Thoracic aorta (tissue), 2 donors: ENCODE data around the gene NFIA. TPM values are rescaled to one million over a fixed set of nuclear protein-coding genes. Genes with fewer than 3 reads are reported as not detected.

Source experiments
- ATAC-seq: fragments of 150-250 bp; one replicate; pipeline ENCODE4 v1.8.0; 2017; ENCODE audit warnings: low read depth; ENCODE audit not compliant: insufficient number of reproducible peaks, low FRiP score
- DNase-seq: peaks from one replicate; pipeline ENCODE4 v3.0.0-alpha.2; 2020; ENCODE audit warnings: low spot score
- H3K27ac ChIP-seq, 2 donors: fragments of 200-600 bp; sonication (generic); 1 replicate in 1 of 2; 2 replicates in 1 of 2; pipeline ENCODE4 v1.5.1; 2016; ENCODE audit warnings: mild to moderate bottlenecking in 2 of 2, moderate library complexity in 2 of 2
- H3K27me3 ChIP-seq: fragments of 200-600 bp; sonication (generic); replicated peaks from 2 replicates; pipeline ENCODE4 v1.6.0; 2016; ENCODE audit warnings: mild to moderate bottlenecking; ENCODE audit not compliant: insufficient read depth
- H3K36me3 ChIP-seq: fragments of 200-600 bp; sonication (generic); one replicate; pipeline ENCODE4 v1.5.1; 2016
- H3K4me1 ChIP-seq, 2 donors: fragments of 200-600 bp; sonication (generic); 1 replicate in 1 of 2; 2 replicates in 1 of 2; pipeline versions ENCODE4 v1.5.1 to v1.6.0; 2016; ENCODE audit warnings: low read depth in 2 of 2, mild to moderate bottlenecking in 1 of 2; ENCODE audit not compliant: control insufficient read depth in 1 of 2
- H3K4me3 ChIP-seq: fragments of 200-600 bp; sonication (generic); 2 replicates; pipeline ENCODE4 v1.5.1; 2016; ENCODE audit warnings: mild to moderate bottlenecking
- H3K9me3 ChIP-seq: fragments of 200-600 bp; sonication (generic); 2 replicates; pipeline ENCODE4 v1.5.1; 2016
- total RNA-seq, 2 donors: library from RNA; depleted of rRNA; stranded (reverse); fragments of >200 nt; gene quantifications; one replicate each; pipeline versions ENCODE4 v1.1.0 to v1.2.3, GENCODE V29; 2016
- TF ChIP-seq, protein P1 (sequence below): fragments of 200-600 bp; sonication (generic); IDR thresholded peaks from one replicate; pipeline ENCODE4 v1.5.1; 2019; ENCODE audit warnings: antibody characterized with exemption

Gene NFIA
- total RNA-seq, 2 donors from 2014 or later: 99.8 to 118 TPM

DNA sequence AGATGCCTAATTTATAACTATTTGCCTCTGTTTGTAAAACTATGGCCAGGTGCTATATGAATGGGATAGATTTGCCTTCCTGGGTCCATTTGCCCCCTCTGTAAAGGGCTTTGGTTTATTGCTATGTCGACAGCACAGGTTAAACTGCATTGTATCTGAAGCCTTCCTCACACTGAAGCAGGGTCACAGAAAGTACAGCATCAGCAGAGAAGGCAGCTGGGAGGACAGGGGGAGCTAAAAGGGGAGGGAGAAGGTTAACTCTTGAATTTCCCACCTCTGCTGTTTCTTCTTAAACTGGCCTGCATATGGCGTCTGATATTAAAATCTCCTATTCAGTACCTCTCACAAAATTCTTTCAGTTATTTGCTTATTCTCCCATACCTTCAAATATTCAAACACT is 345.1 kb downstream of the NFIA start:
- no peak for DNase-seq
- Histone ChIP-seq H3K36me3 (no peaks in the 10 kb centered on the region), H3K9me3 (no peaks in the 10 kb centered on the region), H3K27me3 (no peaks in the 10 kb centered on the region), H3K27ac (no peak overlapping the region), H3K4me1 (peaks cover 0 to 8% of the 10 kb centered on the region in 2 donors), H3K4me3 (no peak overlapping the region)
- ATAC-seq: no peak
- TF ChIP-seq, protein P1, sequence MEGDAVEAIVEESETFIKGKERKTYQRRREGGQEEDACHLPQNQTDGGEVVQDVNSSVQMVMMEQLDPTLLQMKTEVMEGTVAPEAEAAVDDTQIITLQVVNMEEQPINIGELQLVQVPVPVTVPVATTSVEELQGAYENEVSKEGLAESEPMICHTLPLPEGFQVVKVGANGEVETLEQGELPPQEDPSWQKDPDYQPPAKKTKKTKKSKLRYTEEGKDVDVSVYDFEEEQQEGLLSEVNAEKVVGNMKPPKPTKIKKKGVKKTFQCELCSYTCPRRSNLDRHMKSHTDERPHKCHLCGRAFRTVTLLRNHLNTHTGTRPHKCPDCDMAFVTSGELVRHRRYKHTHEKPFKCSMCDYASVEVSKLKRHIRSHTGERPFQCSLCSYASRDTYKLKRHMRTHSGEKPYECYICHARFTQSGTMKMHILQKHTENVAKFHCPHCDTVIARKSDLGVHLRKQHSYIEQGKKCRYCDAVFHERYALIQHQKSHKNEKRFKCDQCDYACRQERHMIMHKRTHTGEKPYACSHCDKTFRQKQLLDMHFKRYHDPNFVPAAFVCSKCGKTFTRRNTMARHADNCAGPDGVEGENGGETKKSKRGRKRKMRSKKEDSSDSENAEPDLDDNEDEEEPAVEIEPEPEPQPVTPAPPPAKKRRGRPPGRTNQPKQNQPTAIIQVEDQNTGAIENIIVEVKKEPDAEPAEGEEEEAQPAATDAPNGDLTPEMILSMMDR: no peak

DNA sequence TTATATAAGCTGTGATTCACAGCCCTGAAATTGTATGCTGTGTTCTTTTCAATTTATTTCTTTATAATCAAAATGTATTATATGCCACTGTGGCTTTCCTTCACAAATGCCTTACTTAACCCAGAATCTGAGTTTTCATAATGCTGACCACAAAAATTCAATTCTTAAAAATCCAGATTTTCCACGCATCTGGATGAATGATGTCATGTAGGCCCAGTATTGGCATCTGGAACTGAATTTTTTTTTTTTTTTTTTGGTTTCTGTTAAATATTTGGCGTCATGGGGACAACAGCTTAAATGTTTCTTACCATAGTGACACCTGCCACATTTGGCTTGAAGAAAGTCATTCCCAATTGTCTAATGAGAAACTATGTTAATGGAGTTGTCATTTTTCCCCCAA is 345.8 kb downstream of the NFIA start:
- Histone ChIP-seq H3K36me3 (no peaks in the 10 kb centered on the region), H3K4me1 (peaks cover 0 to 15% of the 10 kb centered on the region in 2 donors), H3K27ac (no peak overlapping the region), H3K27me3 (no peaks in the 10 kb centered on the region), H3K9me3 (no peaks in the 10 kb centered on the region), H3K4me3 (no peak overlapping the region)
- ATAC-seq: no peak
- TF ChIP-seq, protein P1: no peak
- no peak for DNase-seq

DNA sequence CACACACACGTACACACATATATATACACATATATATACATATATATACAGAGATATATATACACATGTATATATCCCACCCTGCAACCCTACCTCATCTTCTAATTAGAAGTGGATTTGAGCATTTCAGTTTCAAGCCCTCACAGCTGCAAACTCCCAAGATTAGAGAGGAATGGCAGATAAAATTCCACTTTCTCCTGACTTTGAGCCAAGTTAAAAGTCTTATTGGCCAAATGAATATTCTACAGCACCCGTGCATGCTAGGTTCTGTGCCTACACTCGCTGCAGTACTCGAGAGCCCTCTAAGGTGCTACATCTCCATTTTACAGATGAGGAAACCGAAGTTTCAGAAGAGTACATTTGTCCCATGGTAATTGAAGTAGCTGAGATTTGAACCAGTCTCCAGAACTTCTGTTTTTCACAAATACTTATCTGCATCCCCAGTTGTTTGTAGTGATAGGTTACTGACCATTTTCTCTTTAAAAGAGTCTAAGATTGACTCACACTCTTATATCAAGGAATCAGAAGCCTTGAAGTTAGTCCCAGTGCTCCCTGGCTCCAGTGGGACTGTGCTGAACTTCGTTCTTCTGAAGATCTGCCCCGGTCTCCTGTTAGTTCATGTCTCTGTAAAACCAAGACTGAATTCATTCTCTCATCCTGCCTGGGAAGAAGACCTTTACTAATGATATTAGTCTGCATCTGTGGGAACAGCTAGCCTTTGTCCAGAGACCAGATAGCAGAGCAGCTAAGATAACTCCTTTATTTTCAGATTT is 350.4 kb downstream of the NFIA start:
- Histone ChIP-seq H3K4me3 (no peak overlapping the region), H3K4me1 (peaks cover 23 to 48% of the 10 kb centered on the region in 2 donors), H3K9me3 (no peaks in the 10 kb centered on the region), H3K27ac (peak overlapping the region in 1 of 2 donors; percentile 24), H3K36me3 (no peaks in the 10 kb centered on the region), H3K27me3 (no peaks in the 10 kb centered on the region)
- TF ChIP-seq, protein P1: no peak
- DNase-seq (no peak), ATAC-seq (no peak)

DNA sequence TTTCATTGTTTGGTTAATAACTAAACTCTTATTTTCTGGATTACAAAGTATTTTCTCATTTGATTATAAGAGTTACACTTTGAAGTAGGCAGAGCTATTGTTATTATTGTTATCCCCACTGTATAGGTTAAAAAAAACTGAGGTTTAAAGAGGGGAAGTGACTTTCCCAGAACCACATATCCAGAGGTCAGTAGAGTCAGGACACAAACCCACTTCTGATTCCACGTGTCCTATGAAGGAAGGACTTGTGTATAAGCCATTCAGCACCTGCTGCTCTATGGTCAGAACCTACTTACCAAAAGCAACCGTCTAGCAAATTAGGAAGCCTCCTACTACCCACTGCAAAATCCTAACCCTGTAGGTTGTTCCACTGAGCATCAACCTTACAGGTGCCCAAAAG is 351.3 kb downstream of the NFIA start:
- Histone ChIP-seq H3K4me1 (peaks cover 23 to 53% of the 10 kb centered on the region in 2 donors), H3K9me3 (no peaks in the 10 kb centered on the region), H3K27me3 (no peaks in the 10 kb centered on the region), H3K4me3 (no peak overlapping the region), H3K36me3 (no peaks in the 10 kb centered on the region), H3K27ac (peak overlapping the region; percentile 24 to 27)
- TF ChIP-seq, protein P1: no peak
- no peak for ATAC-seq
- DNase-seq: no peak

DNA sequence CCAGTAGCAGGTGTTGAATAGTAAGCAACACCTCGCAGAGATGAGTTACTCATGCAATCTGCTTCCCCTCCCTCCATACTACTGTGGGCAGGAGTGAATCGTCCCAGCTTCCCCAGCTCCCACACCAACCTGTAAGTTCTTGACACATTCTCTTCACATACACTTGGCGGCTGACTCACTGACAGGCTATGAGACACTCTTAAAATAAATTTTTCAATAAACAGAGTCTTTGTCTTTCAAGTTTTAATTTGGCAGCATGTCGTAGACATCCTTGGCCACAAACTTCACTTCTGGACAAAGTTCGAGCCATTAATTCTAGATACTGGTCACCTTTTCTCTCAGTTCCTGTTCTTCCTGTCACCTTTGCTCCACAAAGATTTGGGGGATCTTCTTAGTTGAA is 351.9 kb downstream of the NFIA start:
- no peak for DNase-seq
- H3K9me3 ChIP-seq: no peaks in the 10 kb centered on the region
- ATAC-seq: no peak
- TF ChIP-seq, protein P1: no peak
- no peaks in the 10 kb centered on the region for H3K36me3 ChIP-seq
- H3K27me3 ChIP-seq: no peaks in the 10 kb centered on the region
- peak overlapping the region; percentile 27 to 72 for H3K27ac ChIP-seq
- peaks cover 23 to 53% of the 10 kb centered on the region in 2 donors for H3K4me1 ChIP-seq
- no peak overlapping the region for H3K4me3 ChIP-seq
